Measurements from ENCODE around the gene DGKQ. TPM values are rescaled to one million over a fixed set of nuclear protein-coding genes. Genes with fewer than 3 reads are reported as not detected.

Gene DGKQ
- total and polyA plus RNA-seq, 2 of the 13 experiments (the other 11 are each of a cell fraction or from before 2014, with no cell fraction given), result 4.5 to 7.2 TPM

DNA sequence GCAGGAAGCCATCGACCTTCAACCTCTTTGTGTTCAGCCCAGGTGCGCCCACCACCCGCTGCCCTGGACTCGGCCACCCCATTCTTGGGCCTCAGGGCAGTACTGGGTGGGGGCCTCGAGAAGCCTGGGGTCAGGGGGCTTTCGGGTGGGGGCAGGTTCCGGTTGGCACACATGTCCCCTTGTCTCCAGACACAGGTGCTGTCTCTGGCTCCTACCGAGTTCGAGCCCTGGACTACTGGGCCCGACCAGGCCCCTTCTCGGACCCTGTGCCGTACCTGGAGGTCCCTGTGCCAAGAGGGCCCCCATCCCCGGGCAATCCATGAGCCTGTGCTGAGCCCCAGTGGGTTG, 30.7 kb upstream of the DGKQ start (continued):
- TF ChIP-seq HMGXB3 (CRISPR knock-in tag; IDR thresholded peaks at IDR 0.05; ENCODE audit: borderline replicate concordance), result no peak
- TF ChIP-seq MAFF (IDR thresholded peaks at IDR 0.05; ENCODE audit: low read depth, low read length), result no peak
- TF ChIP-seq TRIM22 (IDR thresholded peaks at IDR 0.05), result no peak
- TF ChIP-seq ZNF879 (CRISPR knock-in tag; IDR thresholded peaks at IDR 0.05), result no peak
- no peak for TF ChIP-seq PRDM10 (CRISPR knock-in tag; IDR thresholded peaks at IDR 0.05; ENCODE audit: low read depth)
